Ectodermal cell (in vitro differentiated cells): Measurements from ENCODE around the gene DIP2C.
"Not testable (repeated sequence)": the region's sequence is repeated elsewhere in the genome, so short reads cannot be mapped to it uniquely, and the experiment has no call there.

Experiments
- H3K27ac ChIP-seq: 2 replicates; pipeline ENCODE4 v1.7.0; 2013; ENCODE audit warnings: mild to moderate bottlenecking, low read depth, low read length; ENCODE audit not compliant: insufficient read depth, poor library complexity, severe bottlenecking
- H3K27me3 ChIP-seq: 2 replicates; pipeline ENCODE4 v1.7.0; 2013; ENCODE audit warnings: mild to moderate bottlenecking, low read length; ENCODE audit not compliant: insufficient read depth, control insufficient read depth, poor library complexity, severe bottlenecking
- H3K36me3 ChIP-seq: one replicate; pipeline ENCODE4 v1.7.0; 2013; ENCODE audit warnings: low read length; ENCODE audit not compliant: control insufficient read depth, insufficient read depth
- H3K4me1 ChIP-seq: one replicate; pipeline ENCODE4 v1.7.0; 2013; ENCODE audit warnings: low read length; ENCODE audit not compliant: control insufficient read depth, insufficient read depth
- H3K4me3 ChIP-seq: 2 replicates; pipeline ENCODE4 v1.7.0; 2013; ENCODE audit warnings: low read depth, low read length, control low read depth; ENCODE audit not compliant: insufficient read depth
- H3K9me3 ChIP-seq: 2 replicates; pipeline ENCODE4 v1.7.0; 2013; ENCODE audit warnings: mild to moderate bottlenecking, low read length, moderate library complexity; ENCODE audit not compliant: control insufficient read depth
- WGBS, 2 experiments: methylation state at CpG; one replicate each; pipeline ENCODE4 v1.1.7; 2013; ENCODE audit warnings: missing lambda C conversion rate in 2 of 2; 5-methylcytosine and 5-hydroxymethylcytosine counted together

DIP2C gene

GRCh38 chr10:396107-396506 is 293.4 kb downstream of the DIP2C start:
- Histone ChIP-seq H3K27ac (no peak overlapping the region), H3K36me3 (no peaks in the 10 kb centered on the region), H3K27me3 (no peaks in the 10 kb centered on the region), H3K4me1 (no peaks in the 10 kb centered on the region), H3K9me3 (no peaks in the 10 kb centered on the region), H3K4me3 (no peak overlapping the region)
- 95 to 97% methylated on average over 4 to 5 of the region's 5 CpGs for WGBS, 2 experiments

DNA sequence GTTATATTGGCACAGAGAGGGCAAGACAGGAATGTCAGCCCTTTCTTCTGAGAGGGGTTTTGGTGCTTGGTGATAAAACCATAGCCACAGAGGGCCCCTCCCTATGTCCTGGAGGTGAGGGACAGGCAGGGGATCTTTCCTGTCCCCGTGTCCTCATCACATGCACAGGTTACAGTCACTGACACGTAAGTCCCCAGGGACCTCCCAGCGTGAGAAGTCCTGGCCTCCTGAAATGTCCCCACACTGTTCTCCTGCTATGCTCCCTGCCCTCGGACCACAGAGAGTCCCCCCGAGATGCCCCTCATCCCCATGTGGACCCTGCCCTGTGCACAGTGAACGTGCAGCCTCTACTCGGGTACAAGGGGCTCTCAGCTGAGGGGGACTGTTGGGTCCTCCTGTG is 293.8 kb downstream of the DIP2C start:
- no peaks in the 10 kb centered on the region for H3K27me3 ChIP-seq
- H3K9me3 ChIP-seq: no peaks in the 10 kb centered on the region
- H3K4me3 ChIP-seq: no peak overlapping the region
- WGBS, 2 experiments: 94 to 95% methylated on average over 7 of the region's 7 CpGs
- H3K27ac ChIP-seq: no peak overlapping the region
- no peaks in the 10 kb centered on the region for H3K4me1 ChIP-seq
- H3K36me3 ChIP-seq: no peaks in the 10 kb centered on the region

- peak overlapping the region; percentile 55 for H3K27ac ChIP-seq
- not testable (repeated sequence) for H3K27me3 ChIP-seq, H3K4me1 ChIP-seq, H3K4me3 ChIP-seq, H3K36me3 ChIP-seq, H3K9me3 ChIP-seq
- WGBS, 2 experiments: 51 to 53% methylated on average over 21 of the region's 21 CpGs
Measured at GRCh38 chr10:394439-395101, 294.9 kb downstream of the DIP2C start.

DNA sequence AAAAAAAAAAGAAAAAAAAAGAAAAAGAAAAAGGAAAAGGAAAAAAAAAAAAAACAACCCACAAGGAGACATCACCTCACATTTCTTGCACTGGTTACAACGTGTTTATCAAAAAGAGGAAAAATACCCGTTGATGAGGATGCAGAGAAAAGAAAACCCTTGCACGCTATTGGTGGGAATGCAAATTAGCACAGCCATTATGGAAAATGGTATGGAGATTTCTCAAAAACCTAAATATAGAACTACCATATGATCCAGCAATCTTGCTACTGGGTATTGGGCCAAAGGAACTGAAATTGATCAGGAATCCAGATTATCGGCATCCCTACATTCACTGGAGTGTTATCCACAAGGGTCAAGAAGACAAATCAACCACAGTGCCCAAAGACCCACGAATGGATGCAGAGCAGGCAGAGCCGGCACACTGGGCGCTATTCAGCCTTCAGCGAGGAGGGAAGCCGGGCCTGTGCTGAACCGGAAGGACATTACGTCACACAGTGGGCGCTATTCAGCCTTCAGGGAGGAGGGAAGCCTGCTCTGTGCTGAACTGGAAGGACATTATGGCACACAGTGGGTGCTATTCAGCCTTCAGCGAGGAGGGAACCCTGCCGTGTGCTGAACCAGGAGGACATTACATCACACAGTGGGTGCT is 295.6 kb downstream of the DIP2C start:
- 86 to 91% methylated on average over 14 of the region's 14 CpGs for WGBS, 2 experiments
- peaks cover 5% of the 10 kb centered on the region for H3K36me3 ChIP-seq
- no peak overlapping the region for H3K4me3 ChIP-seq
- no peaks in the 10 kb centered on the region for H3K9me3 ChIP-seq
- H3K27me3 ChIP-seq: no peaks in the 10 kb centered on the region
- H3K27ac ChIP-seq: no peak overlapping the region
- no peaks in the 10 kb centered on the region for H3K4me1 ChIP-seq

- Histone ChIP-seq H3K4me3 (no peak overlapping the region), H3K9me3 (no peaks in the 10 kb centered on the region), H3K4me1 (no peaks in the 10 kb centered on the region), H3K36me3 (peaks cover 5% of the 10 kb centered on the region), H3K27me3 (no peaks in the 10 kb centered on the region), H3K27ac (no peak overlapping the region)
- WGBS, 2 experiments: 93% methylated on average over 13 of the region's 13 CpGs
Measured at GRCh38 chr10:393106-393745, 296.2 kb downstream of the DIP2C start.

DNA sequence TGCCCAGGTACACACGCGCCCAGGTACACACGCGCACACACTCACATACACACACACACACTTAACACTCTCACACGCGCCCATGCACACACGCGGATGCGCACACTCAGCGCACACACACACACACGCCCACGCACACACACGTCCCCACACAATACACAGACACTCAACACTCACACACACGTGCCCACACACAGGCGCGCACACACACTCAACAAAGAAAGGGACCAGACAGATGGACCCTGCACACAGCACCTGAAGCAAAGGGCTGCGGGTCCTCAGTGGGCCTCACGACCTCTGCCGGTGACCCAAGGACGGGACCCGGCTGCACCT is 296.8 kb downstream of the DIP2C start:
- no peak overlapping the region for H3K4me3 ChIP-seq
- no peak overlapping the region for H3K27ac ChIP-seq
- H3K4me1 ChIP-seq: no peaks in the 10 kb centered on the region
- peaks cover 5% of the 10 kb centered on the region for H3K36me3 ChIP-seq
- WGBS, 2 experiments: 87 to 91% methylated on average over 21 of the region's 21 CpGs
- H3K27me3 ChIP-seq: no peaks in the 10 kb centered on the region
- H3K9me3 ChIP-seq: no peaks in the 10 kb centered on the region

- no peak overlapping the region for H3K27ac ChIP-seq
- H3K9me3 ChIP-seq: no peaks in the 10 kb centered on the region
- H3K4me1 ChIP-seq: no peaks in the 10 kb centered on the region
- no peak overlapping the region for H3K4me3 ChIP-seq
- peaks cover 5% of the 10 kb centered on the region for H3K36me3 ChIP-seq
- no peaks in the 10 kb centered on the region for H3K27me3 ChIP-seq
- 94 to 95% methylated on average over 27 of the region's 27 CpGs for WGBS, 2 experiments
Measured at GRCh38 chr10:391847-392704, 297.4 kb downstream of the DIP2C start.

GRCh38 chr10:391305-391704 is 298.2 kb downstream of the DIP2C start:
- H3K36me3 ChIP-seq: peaks cover 5% of the 10 kb centered on the region
- H3K27ac ChIP-seq: no peak overlapping the region
- 89 to 91% methylated on average over 9 of the region's 9 CpGs for WGBS, 2 experiments
- H3K4me3 ChIP-seq: no peak overlapping the region
- H3K4me1 ChIP-seq: no peaks in the 10 kb centered on the region
- no peaks in the 10 kb centered on the region for H3K9me3 ChIP-seq
- H3K27me3 ChIP-seq: no peaks in the 10 kb centered on the region

GRCh38 chr10:390449-391100 is 298.9 kb downstream of the DIP2C start:
- 93 to 94% methylated on average over 32 of the region's 32 CpGs for WGBS, 2 experiments

More at GRCh38 chr10:390449-391100, 298.9 kb downstream of the DIP2C start:
- Histone ChIP-seq H3K27me3 (no peaks in the 10 kb centered on the region), H3K9me3 (no peaks in the 10 kb centered on the region), H3K36me3 (peaks cover 5% of the 10 kb centered on the region), H3K4me3 (no peak overlapping the region), H3K4me1 (no peaks in the 10 kb centered on the region), H3K27ac (no peak overlapping the region)
